ENCODE data around the gene S100B.

S100B gene

GRCh38 chr21:46627726-46628125 lies 22.8 kb upstream of the S100B start:
- H3K4me2 ChIP-seq (ENCODE audit: insufficient read depth, low read length) = no peak overlapping the region
- no peaks in the 10 kb centered on the region for H3K79me2 ChIP-seq (ENCODE audit: insufficient read depth, low read length)
- H4K20me1 ChIP-seq (ENCODE audit: insufficient read depth, low read length) = no peaks in the 10 kb centered on the region
- H3K4me1 ChIP-seq (ENCODE audit: insufficient read depth, low read length) = peaks cover 6% of the 10 kb centered on the region
- DNase-seq (no peak), ATAC-seq (ENCODE audit: insufficient read depth, low read depth) (no peak)
- H3K36me3 ChIP-seq (ENCODE audit: insufficient read depth, low read length) = no peaks in the 10 kb centered on the region
- no peak overlapping the region for H3K27ac ChIP-seq (ENCODE audit: low read length)
- H3K27me3 ChIP-seq (ENCODE audit: insufficient read depth, low read length, poor library complexity) = no peaks in the 10 kb centered on the region
- no peak for TF ChIP-seq EZH2 (IDR thresholded peaks at IDR 0.05; ENCODE audit: borderline replicate concordance, low read depth, low read length, severe bottlenecking)
- TF ChIP-seq, protein P1, sequence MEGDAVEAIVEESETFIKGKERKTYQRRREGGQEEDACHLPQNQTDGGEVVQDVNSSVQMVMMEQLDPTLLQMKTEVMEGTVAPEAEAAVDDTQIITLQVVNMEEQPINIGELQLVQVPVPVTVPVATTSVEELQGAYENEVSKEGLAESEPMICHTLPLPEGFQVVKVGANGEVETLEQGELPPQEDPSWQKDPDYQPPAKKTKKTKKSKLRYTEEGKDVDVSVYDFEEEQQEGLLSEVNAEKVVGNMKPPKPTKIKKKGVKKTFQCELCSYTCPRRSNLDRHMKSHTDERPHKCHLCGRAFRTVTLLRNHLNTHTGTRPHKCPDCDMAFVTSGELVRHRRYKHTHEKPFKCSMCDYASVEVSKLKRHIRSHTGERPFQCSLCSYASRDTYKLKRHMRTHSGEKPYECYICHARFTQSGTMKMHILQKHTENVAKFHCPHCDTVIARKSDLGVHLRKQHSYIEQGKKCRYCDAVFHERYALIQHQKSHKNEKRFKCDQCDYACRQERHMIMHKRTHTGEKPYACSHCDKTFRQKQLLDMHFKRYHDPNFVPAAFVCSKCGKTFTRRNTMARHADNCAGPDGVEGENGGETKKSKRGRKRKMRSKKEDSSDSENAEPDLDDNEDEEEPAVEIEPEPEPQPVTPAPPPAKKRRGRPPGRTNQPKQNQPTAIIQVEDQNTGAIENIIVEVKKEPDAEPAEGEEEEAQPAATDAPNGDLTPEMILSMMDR (IDR thresholded peaks at IDR 0.05; ENCODE audit: borderline replicate concordance, extremely low read depth, low read length, poor library complexity, severe bottlenecking) = no peak
- no peak overlapping the region for H2AFZ ChIP-seq (ENCODE audit: low read depth, low read length)
- no peak overlapping the region for H3K9ac ChIP-seq (ENCODE audit: low read depth, low read length)
- peaks cover 12% of the 10 kb centered on the region for H3K9me3 ChIP-seq (ENCODE audit: insufficient read depth, low read length, severe bottlenecking)
- H3K4me3 ChIP-seq (ENCODE audit: low read depth in 1 of 2, low read length in 2 of 2) = no peak overlapping the region

DNA sequence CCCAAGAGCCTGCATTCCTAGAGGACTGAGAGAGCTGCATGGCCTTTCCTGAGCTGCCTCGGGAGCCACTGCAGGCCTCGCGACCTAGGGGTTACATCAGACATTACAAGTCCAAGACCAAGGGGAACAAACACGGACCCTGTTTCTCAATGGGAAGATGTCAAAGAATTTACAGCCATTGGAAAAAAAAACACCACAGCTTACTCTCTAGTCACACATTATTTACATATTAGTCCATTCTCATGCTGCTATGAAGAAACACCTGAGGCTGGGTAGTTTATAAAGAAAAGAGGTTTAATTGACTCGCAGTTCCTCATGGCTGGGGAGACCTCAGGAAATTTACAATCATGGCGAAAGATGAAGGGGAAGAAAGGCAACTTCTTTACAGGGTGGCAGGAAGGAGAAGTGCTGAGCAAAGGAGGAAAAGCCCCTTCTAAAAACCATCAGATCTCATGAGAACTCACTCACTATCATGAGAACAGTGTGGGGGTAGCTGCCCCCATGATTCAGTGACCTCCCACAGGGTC lies 22.2 kb upstream of the S100B start:
- peaks cover 13% of the 10 kb centered on the region for H3K4me1 ChIP-seq (ENCODE audit: insufficient read depth, low read length)
- H3K4me3 ChIP-seq (ENCODE audit: low read depth in 1 of 2, low read length in 2 of 2) = no peak overlapping the region
- TF ChIP-seq EZH2 (IDR thresholded peaks at IDR 0.05; ENCODE audit: borderline replicate concordance, low read depth, low read length, severe bottlenecking) = no peak
- TF ChIP-seq, protein P1 (IDR thresholded peaks at IDR 0.05; ENCODE audit: borderline replicate concordance, extremely low read depth, low read length, poor library complexity, severe bottlenecking) = no peak
- H3K9ac ChIP-seq (ENCODE audit: low read depth, low read length) = no peak overlapping the region
- H3K9me3 ChIP-seq (ENCODE audit: insufficient read depth, low read length, severe bottlenecking) = peaks cover 12% of the 10 kb centered on the region
- no peak overlapping the region for H3K4me2 ChIP-seq (ENCODE audit: insufficient read depth, low read length)
- H2AFZ ChIP-seq (ENCODE audit: low read depth, low read length) = no peak overlapping the region
- DNase-seq (no peak), ATAC-seq (ENCODE audit: insufficient read depth, low read depth) (no peak)
- no peaks in the 10 kb centered on the region for H3K36me3 ChIP-seq (ENCODE audit: insufficient read depth, low read length)
- no peaks in the 10 kb centered on the region for H3K27me3 ChIP-seq (ENCODE audit: insufficient read depth, low read length, poor library complexity)
- H3K79me2 ChIP-seq (ENCODE audit: insufficient read depth, low read length) = no peaks in the 10 kb centered on the region
- H3K27ac ChIP-seq (ENCODE audit: low read length) = no peak overlapping the region
- no peaks in the 10 kb centered on the region for H4K20me1 ChIP-seq (ENCODE audit: insufficient read depth, low read length)

DNA sequence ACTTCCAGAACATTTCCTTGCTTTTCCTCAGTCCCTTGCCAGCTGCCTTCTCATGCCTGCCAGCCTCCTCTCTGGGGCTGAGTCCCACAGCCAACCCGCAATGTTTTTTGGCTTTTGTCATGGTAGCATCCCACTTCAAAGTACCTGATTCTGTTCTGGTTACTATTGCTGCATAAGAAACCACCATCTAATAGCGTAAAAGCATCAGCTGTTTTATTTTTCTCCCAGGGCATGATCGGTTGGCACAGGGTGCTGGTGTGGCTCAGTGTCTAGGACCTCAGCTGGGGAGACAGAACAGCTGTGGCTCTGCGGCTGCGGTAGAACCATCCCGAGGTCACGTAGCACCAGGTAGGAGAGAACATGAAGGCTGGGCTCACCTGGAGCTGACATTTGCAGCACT lies 21.7 kb upstream of the S100B start:
- H3K9me3 ChIP-seq (ENCODE audit: insufficient read depth, low read length, severe bottlenecking) = peaks cover 12% of the 10 kb centered on the region
- no peak overlapping the region for H3K27ac ChIP-seq (ENCODE audit: low read length)
- H3K79me2 ChIP-seq (ENCODE audit: insufficient read depth, low read length) = no peaks in the 10 kb centered on the region
- no peak overlapping the region for H3K4me2 ChIP-seq (ENCODE audit: insufficient read depth, low read length)
- ATAC-seq (ENCODE audit: insufficient read depth, low read depth) (no peak), DNase-seq (no peak)
- H2AFZ ChIP-seq (ENCODE audit: low read depth, low read length) = no peak overlapping the region
- H3K9ac ChIP-seq (ENCODE audit: low read depth, low read length) = no peak overlapping the region
- peaks cover 18% of the 10 kb centered on the region for H3K4me1 ChIP-seq (ENCODE audit: insufficient read depth, low read length)
- H3K36me3 ChIP-seq (ENCODE audit: insufficient read depth, low read length) = no peaks in the 10 kb centered on the region
- no peaks in the 10 kb centered on the region for H4K20me1 ChIP-seq (ENCODE audit: insufficient read depth, low read length)
- H3K4me3 ChIP-seq (ENCODE audit: low read depth in 1 of 2, low read length in 2 of 2) = no peak overlapping the region
- TF ChIP-seq, protein P1 (IDR thresholded peaks at IDR 0.05; ENCODE audit: borderline replicate concordance, extremely low read depth, low read length, poor library complexity, severe bottlenecking) = no peak
- no peak for TF ChIP-seq EZH2 (IDR thresholded peaks at IDR 0.05; ENCODE audit: borderline replicate concordance, low read depth, low read length, severe bottlenecking)
- no peaks in the 10 kb centered on the region for H3K27me3 ChIP-seq (ENCODE audit: insufficient read depth, low read length, poor library complexity)

DNA sequence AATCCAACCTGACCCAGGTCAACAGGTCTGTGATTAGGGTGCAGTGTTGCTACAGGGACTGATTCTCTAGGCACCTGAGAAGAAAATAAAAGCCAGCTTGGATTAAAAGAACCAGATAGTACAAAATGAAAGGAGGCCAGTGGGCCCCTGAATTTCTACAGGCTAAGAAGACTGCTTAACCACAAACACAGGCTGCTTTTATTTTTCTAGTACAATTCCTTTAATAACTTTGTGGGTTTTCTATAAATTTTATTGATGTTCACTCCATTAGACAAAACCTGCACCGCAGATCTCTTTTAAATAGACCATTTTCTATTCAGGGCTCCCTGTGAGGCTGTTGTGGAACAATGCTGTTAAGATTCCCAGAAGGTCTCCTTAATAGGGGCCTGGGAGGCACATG lies 20.9 kb upstream of the S100B start:
- no peak overlapping the region for H3K4me3 ChIP-seq (ENCODE audit: low read depth in 1 of 2, low read length in 2 of 2)
- H4K20me1 ChIP-seq (ENCODE audit: insufficient read depth, low read length) = no peaks in the 10 kb centered on the region
- TF ChIP-seq, protein P1 (IDR thresholded peaks at IDR 0.05; ENCODE audit: borderline replicate concordance, extremely low read depth, low read length, poor library complexity, severe bottlenecking) = no peak
- TF ChIP-seq EZH2 (IDR thresholded peaks at IDR 0.05; ENCODE audit: borderline replicate concordance, low read depth, low read length, severe bottlenecking) = no peak
- DNase-seq (no peak), ATAC-seq (ENCODE audit: insufficient read depth, low read depth) (no peak)
- H3K36me3 ChIP-seq (ENCODE audit: insufficient read depth, low read length) = no peaks in the 10 kb centered on the region
- H3K4me2 ChIP-seq (ENCODE audit: insufficient read depth, low read length) = no peak overlapping the region
- no peak overlapping the region for H2AFZ ChIP-seq (ENCODE audit: low read depth, low read length)
- H3K9ac ChIP-seq (ENCODE audit: low read depth, low read length) = no peak overlapping the region
- peaks cover 23% of the 10 kb centered on the region for H3K4me1 ChIP-seq (ENCODE audit: insufficient read depth, low read length)
- no peaks in the 10 kb centered on the region for H3K27me3 ChIP-seq (ENCODE audit: insufficient read depth, low read length, poor library complexity)
- H3K9me3 ChIP-seq (ENCODE audit: insufficient read depth, low read length, severe bottlenecking) = peaks cover 12% of the 10 kb centered on the region
- H3K27ac ChIP-seq (ENCODE audit: low read length) = no peak overlapping the region
- H3K79me2 ChIP-seq (ENCODE audit: insufficient read depth, low read length) = no peaks in the 10 kb centered on the region

Data from DND-41 (cell line).